Subcutaneous preadipocyte (primary cell): ENCODE measurements around the gene XRN2. TPM values are rescaled to one million over a fixed set of nuclear protein-coding genes. Genes with fewer than 3 reads are reported as not detected.

Experiments
- small RNA-seq: library from RNA; depleted of rRNA; stranded (forward); fragments of <200 nt; gene quantifications from one replicate; pipeline ENCODE3, GENCODE V24; 2012
- total RNA-seq: library from RNA; depleted of rRNA; stranded (reverse); fragments of >200 nt; gene quantifications from 2 replicates; pipeline ENCODE4 v1.2.3, GENCODE V29; 2012

XRN2 gene, protein sequence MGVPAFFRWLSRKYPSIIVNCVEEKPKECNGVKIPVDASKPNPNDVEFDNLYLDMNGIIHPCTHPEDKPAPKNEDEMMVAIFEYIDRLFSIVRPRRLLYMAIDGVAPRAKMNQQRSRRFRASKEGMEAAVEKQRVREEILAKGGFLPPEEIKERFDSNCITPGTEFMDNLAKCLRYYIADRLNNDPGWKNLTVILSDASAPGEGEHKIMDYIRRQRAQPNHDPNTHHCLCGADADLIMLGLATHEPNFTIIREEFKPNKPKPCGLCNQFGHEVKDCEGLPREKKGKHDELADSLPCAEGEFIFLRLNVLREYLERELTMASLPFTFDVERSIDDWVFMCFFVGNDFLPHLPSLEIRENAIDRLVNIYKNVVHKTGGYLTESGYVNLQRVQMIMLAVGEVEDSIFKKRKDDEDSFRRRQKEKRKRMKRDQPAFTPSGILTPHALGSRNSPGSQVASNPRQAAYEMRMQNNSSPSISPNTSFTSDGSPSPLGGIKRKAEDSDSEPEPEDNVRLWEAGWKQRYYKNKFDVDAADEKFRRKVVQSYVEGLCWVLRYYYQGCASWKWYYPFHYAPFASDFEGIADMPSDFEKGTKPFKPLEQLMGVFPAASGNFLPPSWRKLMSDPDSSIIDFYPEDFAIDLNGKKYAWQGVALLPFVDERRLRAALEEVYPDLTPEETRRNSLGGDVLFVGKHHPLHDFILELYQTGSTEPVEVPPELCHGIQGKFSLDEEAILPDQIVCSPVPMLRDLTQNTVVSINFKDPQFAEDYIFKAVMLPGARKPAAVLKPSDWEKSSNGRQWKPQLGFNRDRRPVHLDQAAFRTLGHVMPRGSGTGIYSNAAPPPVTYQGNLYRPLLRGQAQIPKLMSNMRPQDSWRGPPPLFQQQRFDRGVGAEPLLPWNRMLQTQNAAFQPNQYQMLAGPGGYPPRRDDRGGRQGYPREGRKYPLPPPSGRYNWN
- total RNA-seq = 83.8 and 106 TPM in 2 replicates

GRCh38 chr20:21303061-21303871 lies at the start of gene XRN2:
TSS of gene XRN2 (plus strand) at chr20:21303331. CDS start at chr20:21303399, 68 bp downstream.

GRCh38 chr20:21397341-21398108 lies 94.4 kb downstream of the XRN2 start, which contains the start of gene NKX2-4:
TSS of gene NKX2-4 (minus strand) at chr20:21397526. CDS start at chr20:21397399, 127 bp downstream.

Small RNA genes within 50 kb of the gene (small RNA-seq; reads per million reads assigned to genes)
- gene RN7SKP140 = not detected

Other genes with a start within 250 kb of the XRN2 start
- gene LINC00237, start 197.0 kb upstream of the XRN2 start, total RNA-seq = not detected in 2 replicates
- gene KIZ, start 177.2 kb upstream of the XRN2 start, total RNA-seq = 16.6 and 18.7 TPM in 2 replicates
- gene NKX2-4, start 94.2 kb downstream of the XRN2 start, total RNA-seq = not detected in 2 replicates
- 0.20 TPM in 1 of 2 replicates, not detected in the other for gene NKX2-2, start 210.7 kb downstream of the XRN2 start, total RNA-seq